ENCODE data around the gene DNM3. TPM values are rescaled to one million over a fixed set of nuclear protein-coding genes. Genes with fewer than 3 reads are reported as not detected.

DNM3 gene
- polyA plus RNA-seq, 3 donors = 0.15 TPM; not detected in 2

- H4K20me1 ChIP-seq (ENCODE audit: insufficient read depth, low read length) = no peaks in the 10 kb centered on the region
- no peak for DNase-seq
- peaks cover 0 to 5% of the 10 kb centered on the region in 2 donors for H3K36me3 ChIP-seq (replicated peaks in 1 of 2; ENCODE audit: control insufficient read depth in 1 of 2, insufficient read depth in 2 of 2, low read length in 2 of 2)
- peak; percentile 6 for TF ChIP-seq CTCF (IDR thresholded peaks at IDR 0.05)
- H3K79me2 ChIP-seq (ENCODE audit: insufficient read depth, low read length) = no peaks in the 10 kb centered on the region
- H3K27ac Mint-ChIP-seq = peak overlapping the region in 1 of 7 donors; percentile 52
- H3K4me3 ChIP-seq (replicated peaks in 1 of 3; ENCODE audit: low read depth in 2 of 3, low read length in 3 of 3) = peak overlapping the region in 1 of 3 experiments; percentile 28
- peaks cover 47% of the 10 kb centered on the region for H3K4me1 Mint-ChIP-seq
- peaks cover 0 to 2% (median 0%) of the 10 kb centered on the region in 7 donors for H3K9me3 Mint-ChIP-seq
- no peak overlapping the region for H3K9ac ChIP-seq (ENCODE audit: insufficient read depth, low read length, poor library complexity, severe bottlenecking)
- peak overlapping the region; percentile 55 to 60 for H3K4me3 Mint-ChIP-seq
- H3K27ac ChIP-seq (ENCODE audit: low read depth in 1 of 2, low read length in 2 of 2) = peak overlapping the region in 1 of 2 donors; percentile 9
- H3K36me3 Mint-ChIP-seq = peaks cover 3 to 5% of the 10 kb centered on the region in 2 donors
- WGBS (ENCODE audit: insufficient coverage) = 68% methylated on average over 5 of the region's 9 CpGs
- intact Hi-C loops (cut with micrococcal nuclease) = loop anchor here (10.0 kb wide), 1 partner anchor 179 kb away; no protein-coding TSS in a partner anchor
- H3K27me3 ChIP-seq (ENCODE audit: control insufficient read depth in 2 of 2, insufficient read depth in 2 of 2, low read length in 2 of 2) = no peaks in the 10 kb centered on the region
- H3K27me3 Mint-ChIP-seq (ENCODE audit: low read depth in 3 of 3) = peaks cover 0 to 4% (median 0%) of the 10 kb centered on the region in 3 donors
- peak overlapping the region; percentile 64 for H2AFZ ChIP-seq (ENCODE audit: insufficient read depth, low read depth, low read length, poor library complexity, severe bottlenecking)
- peaks cover 9 to 12% of the 10 kb centered on the region in 2 donors for H3K4me1 ChIP-seq (ENCODE audit: control insufficient read depth in 1 of 2, insufficient read depth in 2 of 2, low read length in 2 of 2)
- H3K9me3 ChIP-seq (replicated peaks in 1 of 2; ENCODE audit: control insufficient read depth in 1 of 2, insufficient read depth in 1 of 2, low read length in 2 of 2) = no peaks in the 10 kb centered on the region
- peak overlapping the region; percentile 54 for H3K4me2 ChIP-seq (replicated peaks; ENCODE audit: extremely low read depth, low read length, poor library complexity, severe bottlenecking)
These were observed 35.7 kb upstream of the DNM3 start for GRCh38 chr1:171805395-171806115.

GRCh38 chr1:171807556-171807955, 33.7 kb upstream of the DNM3 start:
- H3K4me3 ChIP-seq (replicated peaks in 1 of 3; ENCODE audit: low read depth in 2 of 3, low read length in 3 of 3) = no peak overlapping the region
- peaks cover 0 to 4% (median 0%) of the 10 kb centered on the region in 3 donors for H3K27me3 Mint-ChIP-seq (ENCODE audit: low read depth in 3 of 3)
- peaks cover 7 to 8% of the 10 kb centered on the region in 2 donors for H3K4me1 ChIP-seq (ENCODE audit: control insufficient read depth in 1 of 2, insufficient read depth in 2 of 2, low read length in 2 of 2)
- peaks cover 0 to 2% (median 0%) of the 10 kb centered on the region in 7 donors for H3K9me3 Mint-ChIP-seq
- H3K4me1 Mint-ChIP-seq = peaks cover 38% of the 10 kb centered on the region
- TF ChIP-seq CTCF (IDR thresholded peaks at IDR 0.05) = no peak
- DNase-seq = no peak
- H3K36me3 ChIP-seq (replicated peaks in 1 of 2; ENCODE audit: control insufficient read depth in 1 of 2, insufficient read depth in 2 of 2, low read length in 2 of 2) = no peaks in the 10 kb centered on the region
- H3K27ac ChIP-seq (ENCODE audit: low read depth in 1 of 2, low read length in 2 of 2) = no peak overlapping the region
- no peak overlapping the region for H2AFZ ChIP-seq (ENCODE audit: insufficient read depth, low read depth, low read length, poor library complexity, severe bottlenecking)
- H3K27ac Mint-ChIP-seq = peak overlapping the region in 1 of 7 donors; percentile 10
- no peaks in the 10 kb centered on the region for H3K27me3 ChIP-seq (ENCODE audit: control insufficient read depth in 2 of 2, insufficient read depth in 2 of 2, low read length in 2 of 2)
- peaks cover 3 to 5% of the 10 kb centered on the region in 2 donors for H3K36me3 Mint-ChIP-seq
- no peak overlapping the region for H3K9ac ChIP-seq (ENCODE audit: insufficient read depth, low read length, poor library complexity, severe bottlenecking)
- H3K9me3 ChIP-seq (replicated peaks in 1 of 2; ENCODE audit: control insufficient read depth in 1 of 2, insufficient read depth in 1 of 2, low read length in 2 of 2) = no peaks in the 10 kb centered on the region
- no peak overlapping the region for H3K4me3 Mint-ChIP-seq
- H3K79me2 ChIP-seq (ENCODE audit: insufficient read depth, low read length) = no peaks in the 10 kb centered on the region
- H3K4me2 ChIP-seq (replicated peaks; ENCODE audit: extremely low read depth, low read length, poor library complexity, severe bottlenecking) = no peak overlapping the region
- H4K20me1 ChIP-seq (ENCODE audit: insufficient read depth, low read length) = no peaks in the 10 kb centered on the region
- WGBS (ENCODE audit: insufficient coverage) = 50% methylated on average over 2 of the region's 4 CpGs
- intact Hi-C loops (cut with micrococcal nuclease) = loop anchor here (10.0 kb wide), 1 partner anchor 177 kb away; no protein-coding TSS in a partner anchor
